GM23248 (cell line): ENCODE data around the gene SLC51B.

Source experiments
- EZH2 ChIP-seq: fragments of 200-600 bp; sonication (generic); IDR thresholded peaks from 2 replicates; pipeline ENCODE4 v1.6.1; 2018; ENCODE audit warnings: antibody characterized with exemption, mild to moderate bottlenecking; ENCODE audit not compliant: insufficient read depth, poor library complexity, severe bottlenecking
- EZH2phosphoT487 ChIP-seq: fragments of 200-600 bp; sonication (generic); IDR thresholded peaks from 2 replicates; pipeline ENCODE4 v1.6.1; 2018; ENCODE audit warnings: antibody characterized with exemption, moderate library complexity, mild to moderate bottlenecking, low read depth; ENCODE audit not compliant: insufficient read depth

- no peak for TF ChIP-seq EZH2
- no peak for TF ChIP-seq EZH2phosphoT487
Measured at GRCh38 chr15:65006876-65007275, 38.3 kb upstream of the SLC51B start.
